ENCODE data around the gene SPSB2.

SPSB2 gene

DNA sequence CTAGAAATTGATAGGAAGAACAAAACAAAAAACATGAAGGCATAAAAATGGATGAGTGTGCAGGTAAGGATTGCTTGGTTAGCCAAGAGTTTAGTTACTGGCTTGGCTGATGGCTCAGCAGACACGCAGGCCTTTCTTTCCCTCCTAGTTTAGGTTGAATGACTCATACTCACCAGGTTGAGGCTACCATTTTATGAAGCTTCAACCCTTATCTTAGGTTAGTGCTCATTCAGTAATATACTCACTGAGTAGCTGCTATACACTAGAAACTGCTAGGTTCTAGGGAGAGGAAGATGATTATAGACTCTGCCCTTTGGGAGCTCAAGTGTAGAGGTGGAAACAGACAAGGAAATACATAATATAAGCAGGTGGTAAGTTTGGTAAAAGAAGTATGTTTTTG is 38.8 kb downstream of the SPSB2 start:
- DNase-seq = no peak

DNA sequence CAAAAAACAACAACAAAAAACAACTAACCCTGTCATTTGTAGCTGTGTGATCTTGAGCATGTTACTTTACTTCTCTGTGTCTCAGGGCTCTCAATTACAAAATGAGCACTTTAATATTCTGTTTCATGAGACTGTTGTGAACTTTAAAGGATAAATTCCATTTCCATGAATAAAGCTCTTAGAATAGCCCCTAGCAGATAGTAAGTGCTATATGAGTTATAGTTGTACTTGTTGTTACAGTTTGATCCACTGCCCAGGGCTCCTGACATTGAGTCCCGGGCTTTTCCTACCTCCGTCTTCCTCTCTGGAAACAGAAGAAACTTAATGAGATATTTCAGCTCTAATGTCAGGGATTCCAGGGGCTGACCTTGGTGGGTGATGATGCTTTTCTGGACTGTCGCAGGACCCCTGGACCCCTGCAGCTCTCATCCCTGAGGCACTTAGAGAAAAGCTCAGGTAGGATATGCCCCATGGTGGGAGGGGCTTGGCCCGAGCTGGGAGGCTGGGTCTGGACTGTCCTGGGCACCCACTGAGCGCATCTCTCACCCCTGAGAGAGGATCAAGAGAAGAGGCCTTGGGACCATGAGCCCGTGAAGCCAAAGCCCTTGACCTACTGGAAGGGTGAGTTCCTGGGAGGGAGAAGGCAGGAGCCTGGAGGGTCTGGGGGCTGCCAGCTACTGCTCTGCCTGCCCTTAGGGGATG is 39.8 kb downstream of the SPSB2 start:
- DNase-seq = no peak

DNA sequence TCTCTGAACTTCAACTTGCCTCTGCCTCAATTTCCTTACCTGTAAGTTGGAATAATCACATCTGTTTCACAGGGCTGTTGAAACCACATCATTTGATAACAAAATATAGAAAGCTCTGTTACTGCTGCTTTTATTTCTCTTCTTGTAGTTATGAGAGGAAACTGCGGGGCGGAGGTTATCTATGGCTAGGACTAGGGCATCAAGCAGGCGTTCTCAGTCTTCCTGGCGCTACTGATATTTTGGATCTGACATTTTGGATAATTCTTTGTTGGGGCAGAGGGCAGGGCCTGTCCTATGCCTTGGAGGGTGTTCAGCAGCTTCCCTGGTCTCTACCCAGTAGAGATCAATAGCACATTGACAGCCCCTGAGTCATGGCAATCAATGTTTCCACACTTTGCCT is 41.0 kb downstream of the SPSB2 start:
- DNase-seq = no peak

DNA sequence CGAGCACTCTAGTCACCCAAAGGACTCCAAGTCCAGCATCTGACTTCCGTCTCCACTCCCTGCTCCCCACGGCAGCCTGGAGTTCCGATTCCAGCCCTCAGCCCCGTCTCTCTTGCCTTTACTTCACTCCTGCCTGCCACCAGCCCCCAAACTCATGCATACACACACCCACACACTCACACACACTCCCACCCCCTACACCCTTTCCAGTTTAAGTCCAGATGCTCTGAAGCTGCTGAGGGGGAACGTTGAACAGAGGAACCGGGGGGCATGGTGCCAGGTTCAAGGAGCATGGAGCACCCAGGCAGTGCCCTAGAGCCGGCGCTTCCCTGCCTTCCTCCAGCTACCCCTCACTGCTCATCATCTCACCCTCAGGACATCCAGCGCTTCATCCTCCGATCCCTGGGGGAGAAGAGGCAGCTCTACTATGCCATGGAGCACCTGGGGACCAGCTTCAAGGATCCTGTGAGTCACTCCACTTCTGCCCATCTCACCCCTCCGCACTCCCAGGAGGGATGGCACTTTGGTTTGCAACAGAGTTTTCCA is 41.6 kb downstream of the SPSB2 start:
- no peak for DNase-seq

DNA sequence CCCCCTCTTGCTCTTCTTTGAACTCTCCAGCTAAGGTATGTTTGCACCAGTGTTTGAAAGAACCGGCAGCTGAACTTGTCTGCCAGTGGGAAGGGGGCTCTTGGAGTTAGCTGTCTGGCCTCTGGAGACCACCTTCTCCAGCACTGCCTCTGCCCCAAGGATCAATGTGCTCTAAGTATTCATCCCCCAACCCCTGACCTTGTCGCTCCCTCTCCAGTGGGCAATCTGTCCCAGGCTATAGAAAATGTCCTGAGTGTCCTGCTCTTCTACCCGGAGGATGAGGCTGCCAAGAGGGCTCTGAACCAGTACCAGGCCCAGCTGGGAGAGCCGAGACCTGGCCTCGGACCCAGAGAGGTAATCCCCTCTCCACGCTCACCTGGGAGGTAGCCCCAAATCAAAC is 42.1 kb downstream of the SPSB2 start:
- DNase-seq = no peak

DNA sequence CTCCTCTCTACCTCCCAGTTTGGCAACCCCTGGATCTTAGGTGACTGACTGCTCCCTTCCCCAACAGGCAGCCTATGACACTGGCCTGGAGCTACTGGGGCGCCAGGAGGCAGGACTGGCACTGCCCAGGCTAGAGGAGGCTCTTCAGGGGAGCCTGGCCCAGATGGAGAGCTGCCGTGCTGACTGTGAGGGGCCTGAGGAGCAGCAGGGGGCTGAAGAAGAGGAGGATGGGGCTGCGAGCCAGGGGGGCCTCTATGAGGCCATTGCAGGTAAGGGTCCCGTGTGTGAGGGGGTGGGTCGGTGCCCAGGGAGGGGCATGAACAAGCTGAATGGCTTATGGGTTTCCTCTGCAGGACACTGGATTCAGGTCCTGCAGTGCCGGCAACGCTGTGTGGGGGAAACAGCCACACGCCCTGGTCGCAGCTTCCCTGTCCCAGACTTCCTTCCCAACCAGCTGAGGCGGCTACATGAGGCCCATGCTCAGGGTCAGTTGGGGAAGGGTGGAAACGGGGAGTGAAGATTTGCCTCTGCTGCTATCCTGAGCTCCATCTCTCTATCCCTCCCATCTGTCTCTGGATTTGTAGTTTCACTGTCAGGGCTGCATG is 42.7 kb downstream of the SPSB2 start:
- no peak for DNase-seq

DNA sequence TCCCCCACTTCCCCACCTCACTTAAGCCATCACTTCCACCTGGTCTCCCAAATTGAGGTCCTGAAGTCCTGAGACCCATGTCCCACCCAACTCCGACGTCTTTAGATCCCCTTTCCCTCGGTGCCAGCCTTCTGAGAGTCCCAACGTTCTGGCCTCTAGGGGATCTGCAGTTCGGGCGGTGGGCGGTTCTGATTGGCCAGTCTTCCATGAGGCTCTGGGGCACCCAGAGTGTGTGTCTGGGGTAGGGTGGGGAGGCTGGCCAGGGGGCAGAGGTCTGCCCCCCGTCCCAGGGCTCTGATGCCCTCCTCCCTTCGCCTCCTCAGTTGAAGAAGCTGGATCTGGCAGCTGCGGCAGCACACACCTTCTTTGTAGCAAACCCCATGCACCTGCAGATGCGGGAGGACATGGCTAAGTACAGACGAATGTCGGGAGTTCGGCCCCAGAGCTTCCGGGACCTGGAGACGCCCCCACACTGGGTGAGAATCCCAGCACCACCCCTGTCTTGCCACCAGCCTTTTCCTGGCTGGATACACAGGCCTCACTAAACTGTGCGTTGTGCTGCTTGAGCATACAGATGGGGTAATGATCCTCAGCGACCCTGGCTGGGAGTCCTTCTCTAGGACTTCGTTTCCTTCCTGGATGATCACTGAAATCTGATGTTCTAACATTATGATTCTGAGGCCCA is 43.4 kb downstream of the SPSB2 start:
- peak in 3 of 56 donors; percentile 50 to 56 (median 56) for DNase-seq

DNA sequence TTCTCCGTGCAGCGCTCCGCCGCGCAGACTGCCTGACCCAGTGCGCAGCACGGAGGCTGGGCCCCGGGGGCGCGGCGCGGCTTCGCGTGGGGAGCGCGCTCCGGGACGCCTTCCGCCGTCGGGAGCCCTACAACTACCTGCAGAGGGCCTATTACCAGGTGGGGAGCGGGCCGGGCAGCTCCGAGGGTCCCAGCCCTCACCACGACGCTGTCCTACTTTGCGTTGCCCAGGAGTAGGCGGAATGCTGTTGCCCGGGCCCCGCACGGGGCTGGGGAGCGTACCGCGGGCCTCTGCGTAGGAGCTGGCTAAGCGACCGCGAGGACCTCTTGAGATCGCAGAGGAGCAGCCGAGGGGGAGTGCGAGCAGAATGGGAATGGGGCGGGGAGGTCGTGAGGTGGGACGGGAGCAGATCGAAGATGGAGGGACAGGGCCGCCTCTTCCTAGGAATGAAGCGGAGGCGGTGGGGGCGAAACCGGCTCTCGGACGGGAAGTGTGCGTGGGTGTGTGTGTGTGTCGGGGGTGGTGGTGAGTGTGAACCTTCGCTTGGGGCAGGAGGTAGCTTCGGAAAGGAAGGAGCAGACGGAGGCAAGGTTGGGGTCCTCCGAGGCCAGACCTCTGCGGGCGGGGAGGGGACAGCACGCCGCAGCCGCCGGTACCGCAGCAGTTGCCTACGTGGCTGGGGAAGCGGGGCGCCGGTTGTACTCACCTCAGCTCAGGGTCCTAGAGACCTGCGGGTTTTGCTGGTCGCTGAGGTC is 44.1 kb downstream of the SPSB2 start:
- DNase-seq = peak in 16 of 56 donors; percentile 13 to 56 (median 31)

DNA sequence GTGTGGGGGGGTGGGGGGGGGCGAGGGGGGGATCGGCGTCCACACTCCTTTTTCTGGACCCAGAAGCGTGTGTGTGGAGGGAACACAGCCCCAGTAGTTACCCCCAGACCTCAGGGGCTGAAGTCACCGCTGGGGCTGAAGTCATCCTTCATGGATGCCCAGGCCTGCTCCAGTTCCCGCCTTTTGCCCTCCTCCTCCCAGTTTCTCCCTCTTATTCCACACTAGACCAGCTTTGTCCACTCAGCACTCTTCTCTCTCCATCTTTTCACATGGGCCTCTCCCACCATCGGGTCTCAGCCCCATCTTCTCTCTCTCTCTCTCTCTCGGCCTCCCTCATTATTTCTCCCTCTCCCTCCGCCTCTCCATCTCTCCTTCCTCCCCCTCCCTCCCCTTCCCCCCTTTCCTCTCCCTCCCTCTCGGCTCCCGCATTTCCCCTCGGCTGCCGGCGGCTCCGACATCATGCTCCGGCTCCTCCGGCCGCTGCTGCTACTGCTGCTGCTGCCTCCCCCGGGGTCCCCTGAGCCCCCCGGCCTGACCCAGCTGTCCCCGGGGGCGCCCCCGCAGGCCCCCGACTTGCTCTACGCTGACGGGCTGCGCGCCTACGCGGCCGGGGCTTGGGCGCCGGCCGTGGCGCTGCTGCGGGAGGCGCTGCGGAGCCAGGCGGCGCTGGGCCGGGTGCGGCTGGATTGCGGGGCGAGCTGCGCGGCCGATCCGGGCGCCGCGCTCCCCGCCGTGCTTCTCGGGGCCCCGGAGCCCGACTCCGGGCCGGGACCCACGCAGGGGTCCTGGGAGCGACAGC is 44.9 kb downstream of the SPSB2 start, which contains the start of gene P3H3:
Gene P3H3 (plus strand): TSS at position 426 of the 799 bp plus-strand sequence. CDS start 34 bp downstream, at position 460.
- peak in 15 of 56 donors; percentile 14 to 69 (median 39) for DNase-seq

DNA sequence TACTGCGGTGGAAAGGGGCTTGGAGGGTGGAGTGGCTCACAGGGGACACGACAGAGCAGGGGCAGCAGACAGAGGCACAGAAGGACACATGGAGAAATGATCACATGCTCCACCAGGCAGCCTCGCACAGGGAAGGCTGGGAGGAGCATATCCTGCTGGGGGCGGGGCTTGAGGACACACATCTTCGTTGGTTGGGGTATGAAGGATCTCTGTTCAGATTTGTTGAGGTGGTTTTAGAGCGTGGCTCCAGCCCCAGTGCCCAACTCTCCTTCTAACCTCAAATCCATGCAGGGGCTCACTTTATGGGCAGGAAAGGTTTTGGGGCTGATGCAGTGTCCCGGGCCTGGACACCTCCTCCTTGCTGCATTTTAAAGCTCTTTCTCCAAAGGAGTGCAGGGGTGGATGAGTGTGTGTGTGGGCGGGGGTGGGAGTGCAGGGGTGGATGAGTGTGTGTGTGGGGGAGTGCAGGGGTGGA is 45.6 kb downstream of the SPSB2 start:
- peak in 45 of 56 donors; percentile 21 to 83 (median 62) for DNase-seq

DNA sequence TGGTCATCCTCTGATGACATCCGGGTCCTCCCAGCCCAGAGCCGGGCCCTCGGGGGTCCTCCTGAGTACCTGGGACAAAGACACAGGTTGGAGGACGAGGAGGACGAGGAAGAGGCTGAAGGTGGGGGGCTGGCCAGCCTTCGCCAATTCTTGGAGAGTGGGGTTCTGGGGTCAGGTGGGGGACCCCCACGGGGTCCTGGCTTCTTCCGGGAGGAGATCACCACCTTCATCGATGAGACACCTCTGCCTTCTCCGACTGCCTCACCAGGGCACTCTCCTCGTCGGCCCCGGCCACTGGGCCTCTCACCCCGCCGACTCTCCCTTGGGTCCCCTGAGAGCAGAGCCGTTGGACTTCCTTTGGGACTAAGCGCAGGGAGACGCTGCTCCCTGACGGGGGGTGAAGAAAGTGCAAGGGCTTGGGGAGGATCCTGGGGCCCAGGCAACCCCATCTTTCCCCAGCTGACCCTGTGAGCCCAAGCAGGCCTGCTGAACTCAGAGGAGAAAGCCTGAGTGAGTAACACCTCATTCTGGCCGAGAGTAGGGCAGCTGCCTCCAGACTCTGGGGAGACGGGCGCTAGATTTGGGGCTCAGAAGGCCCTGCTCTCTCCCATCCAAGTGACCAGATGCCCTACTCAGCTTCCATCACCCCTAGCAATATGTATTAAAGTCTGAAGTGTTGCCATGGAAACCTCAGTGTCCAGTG is 46.2 kb downstream of the SPSB2 start:
- DNase-seq = no peak

DNA sequence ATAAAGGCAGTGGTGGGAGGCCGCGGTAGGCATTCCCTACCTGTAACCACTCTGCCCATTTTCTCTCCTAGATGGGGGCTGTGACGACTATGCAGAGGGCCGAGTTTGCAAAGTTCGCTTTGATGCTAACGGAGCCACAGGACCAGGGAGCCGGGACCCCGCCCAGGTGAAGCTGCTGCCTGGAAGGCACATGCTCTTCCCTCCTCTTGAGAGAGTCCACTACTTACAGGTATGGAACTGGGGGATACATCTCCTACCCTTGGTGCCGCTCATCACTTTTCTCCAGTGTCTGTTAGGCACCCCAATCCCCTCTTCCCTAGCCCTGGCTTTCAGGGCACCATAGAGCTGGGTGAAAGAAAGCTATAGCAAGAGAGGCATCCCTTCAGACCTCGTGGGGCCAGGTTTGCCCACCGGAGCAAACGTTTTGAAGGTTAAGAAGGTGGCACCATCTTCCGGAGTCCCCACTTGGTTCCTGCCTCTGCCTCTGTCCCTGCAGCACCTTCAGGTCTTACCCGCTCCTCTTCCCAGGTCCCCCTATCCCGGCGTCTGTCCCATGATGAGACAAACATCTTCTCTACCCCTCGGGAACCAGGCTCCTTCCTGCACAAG is 46.9 kb downstream of the SPSB2 start:
- no peak for DNase-seq

DNA sequence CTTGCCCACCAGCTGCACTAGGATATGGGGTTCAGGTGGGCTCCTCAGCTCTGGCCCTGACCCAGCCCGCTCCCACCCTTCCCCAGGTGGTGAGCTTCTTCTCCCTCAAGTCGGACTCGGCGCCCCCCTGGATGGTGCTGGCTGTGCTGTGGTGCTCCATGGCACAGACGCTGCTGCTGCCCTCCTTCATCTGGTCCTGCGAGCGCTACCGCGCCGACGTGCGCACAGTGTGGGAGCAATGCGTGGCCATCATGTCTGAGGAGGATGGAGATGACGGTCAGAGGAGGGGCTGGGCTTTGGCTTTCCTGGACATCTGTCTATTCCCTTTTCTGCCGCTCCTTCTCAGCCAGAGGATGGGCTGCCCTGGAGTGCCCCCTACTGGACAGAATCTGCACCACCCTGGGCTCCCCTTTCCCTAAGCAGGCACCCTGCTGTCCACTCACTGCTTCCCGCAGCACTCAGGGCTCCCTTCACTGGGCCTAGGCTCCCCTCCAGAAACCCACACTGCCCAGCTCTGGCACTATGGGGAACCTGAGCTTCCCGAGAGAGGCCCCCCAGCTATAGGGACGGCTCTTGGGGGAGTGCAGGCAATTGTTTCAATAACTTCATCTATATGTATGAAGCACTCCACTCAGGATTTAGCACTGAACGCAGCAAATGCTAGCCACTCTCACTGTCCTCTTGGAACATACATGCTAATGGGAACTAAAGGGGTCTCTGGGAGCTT is 47.5 kb downstream of the SPSB2 start:
- peak in 54 of 56 donors; percentile 30 to 90 (median 72) for DNase-seq

DNA sequence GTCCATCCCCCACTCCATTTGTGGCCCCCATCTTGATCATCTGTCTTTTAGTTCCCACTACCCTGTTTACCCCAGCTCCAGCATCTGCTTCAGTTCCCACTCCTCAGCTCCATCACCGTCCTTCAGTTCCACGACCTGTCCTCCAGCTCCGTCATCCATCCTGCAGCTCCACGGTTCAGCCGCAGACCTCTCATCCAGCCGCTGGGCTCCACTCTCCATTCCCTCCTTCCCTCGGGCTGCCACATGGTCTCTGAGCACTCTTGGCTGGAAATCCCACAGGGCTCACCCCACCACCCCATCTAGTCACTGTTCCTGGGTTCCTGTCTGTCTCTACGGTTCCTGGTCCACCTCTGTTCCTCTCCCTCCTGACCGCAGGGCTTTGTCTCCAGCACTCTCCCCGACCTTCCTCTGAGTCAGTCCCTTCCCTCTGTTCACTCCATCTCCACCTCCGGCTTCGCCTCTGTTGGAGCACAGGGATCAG is 48.2 kb downstream of the SPSB2 start:
- no peak for DNase-seq

DNA sequence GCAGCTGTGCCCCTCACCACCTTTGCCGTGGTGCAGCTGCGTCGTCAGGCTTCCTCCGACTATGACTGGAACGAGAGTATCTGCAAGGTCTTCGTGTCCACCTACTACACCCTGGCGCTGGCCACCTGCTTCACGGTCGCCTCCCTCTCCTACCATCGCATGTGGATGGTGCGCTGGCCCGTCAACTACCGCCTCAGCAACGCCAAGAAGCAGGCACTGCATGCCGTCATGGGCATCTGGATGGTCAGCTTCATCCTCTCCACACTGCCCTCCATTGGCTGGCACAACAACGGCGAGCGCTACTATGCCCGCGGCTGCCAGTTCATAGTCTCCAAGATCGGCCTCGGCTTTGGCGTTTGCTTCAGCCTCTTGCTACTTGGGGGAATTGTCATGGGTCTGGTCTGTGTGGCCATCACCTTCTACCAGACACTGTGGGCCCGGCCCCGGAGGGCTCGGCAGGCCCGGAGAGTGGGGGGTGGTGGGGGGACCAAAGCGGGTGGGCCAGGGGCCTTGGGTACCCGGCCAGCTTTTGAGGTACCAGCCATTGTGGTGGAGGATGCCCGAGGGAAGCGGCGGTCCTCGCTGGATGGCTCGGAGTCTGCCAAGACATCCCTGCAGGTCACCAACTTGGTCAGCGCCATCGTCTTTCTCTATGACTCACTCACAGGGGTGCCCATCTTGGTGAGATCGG is 48.9 kb downstream of the SPSB2 start:
- peak in 11 of 56 donors; percentile 14 to 32 (median 20) for DNase-seq

DNA sequence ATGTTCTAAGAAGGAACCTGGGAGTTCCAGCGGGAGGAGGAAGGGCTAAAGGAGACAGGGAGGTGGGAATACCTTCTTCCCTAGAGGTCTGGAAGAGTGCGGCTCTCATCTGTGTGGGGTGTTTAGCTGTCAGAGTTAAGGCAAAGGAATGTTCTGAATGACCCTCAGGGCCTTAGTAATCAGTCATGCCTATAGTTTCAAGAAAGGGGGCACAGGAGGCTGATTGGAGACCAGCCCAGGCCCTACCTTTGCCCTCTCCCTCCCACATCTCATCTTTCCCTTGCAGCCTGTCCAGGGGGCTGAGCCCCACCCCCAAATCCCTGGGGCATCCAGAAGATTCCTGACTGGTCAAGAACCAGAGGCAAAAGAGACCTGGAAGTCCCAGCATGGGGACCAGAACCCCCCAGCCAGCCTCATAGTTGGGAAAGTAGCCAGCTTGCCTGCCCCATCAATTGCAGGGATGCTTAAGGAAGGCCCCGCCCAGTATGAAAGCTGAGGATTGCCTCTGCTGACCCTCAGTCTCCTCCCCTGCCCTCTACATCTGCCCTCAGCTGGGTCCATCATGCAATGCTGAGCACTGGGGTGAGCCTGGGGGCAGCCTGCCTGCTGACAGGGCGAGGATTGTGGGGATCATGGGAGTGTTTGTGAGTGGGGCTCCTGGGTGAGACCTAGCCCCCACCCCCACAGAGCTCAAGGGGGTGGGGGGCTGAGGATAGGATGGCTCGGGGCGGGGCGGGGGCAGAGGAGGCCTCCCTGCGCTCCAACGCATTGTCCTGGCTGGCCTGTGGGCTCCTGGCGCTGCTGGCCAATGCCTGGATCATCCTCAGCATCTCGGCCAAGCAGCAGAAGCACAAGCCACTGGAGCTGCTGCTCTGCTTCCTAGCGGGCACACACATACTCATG is 49.7 kb downstream of the SPSB2 start:
- no peak for DNase-seq

Measured in amygdala (tissue), 56 donors.